OCI-LY3 (cell line): Measurements from ENCODE around the gene ASRGL1.

Source experiments
- EZH2phosphoT487 ChIP-seq: fragments of 200-600 bp; shearing (Covaris generic); IDR thresholded peaks from 2 replicates; pipeline ENCODE4 v1.6.1; 2018; ENCODE audit warnings: antibody characterized with exemption, mixed run types, low read depth
- TF ChIP-seq, protein P1 (sequence below): fragments of 200-600, 300-600 bp; sonication (generic); IDR thresholded peaks from 2 replicates; pipeline ENCODE4 v1.5.1; 2014; ENCODE audit warnings: antibody characterized with exemption, low read length, low read depth

DNA sequence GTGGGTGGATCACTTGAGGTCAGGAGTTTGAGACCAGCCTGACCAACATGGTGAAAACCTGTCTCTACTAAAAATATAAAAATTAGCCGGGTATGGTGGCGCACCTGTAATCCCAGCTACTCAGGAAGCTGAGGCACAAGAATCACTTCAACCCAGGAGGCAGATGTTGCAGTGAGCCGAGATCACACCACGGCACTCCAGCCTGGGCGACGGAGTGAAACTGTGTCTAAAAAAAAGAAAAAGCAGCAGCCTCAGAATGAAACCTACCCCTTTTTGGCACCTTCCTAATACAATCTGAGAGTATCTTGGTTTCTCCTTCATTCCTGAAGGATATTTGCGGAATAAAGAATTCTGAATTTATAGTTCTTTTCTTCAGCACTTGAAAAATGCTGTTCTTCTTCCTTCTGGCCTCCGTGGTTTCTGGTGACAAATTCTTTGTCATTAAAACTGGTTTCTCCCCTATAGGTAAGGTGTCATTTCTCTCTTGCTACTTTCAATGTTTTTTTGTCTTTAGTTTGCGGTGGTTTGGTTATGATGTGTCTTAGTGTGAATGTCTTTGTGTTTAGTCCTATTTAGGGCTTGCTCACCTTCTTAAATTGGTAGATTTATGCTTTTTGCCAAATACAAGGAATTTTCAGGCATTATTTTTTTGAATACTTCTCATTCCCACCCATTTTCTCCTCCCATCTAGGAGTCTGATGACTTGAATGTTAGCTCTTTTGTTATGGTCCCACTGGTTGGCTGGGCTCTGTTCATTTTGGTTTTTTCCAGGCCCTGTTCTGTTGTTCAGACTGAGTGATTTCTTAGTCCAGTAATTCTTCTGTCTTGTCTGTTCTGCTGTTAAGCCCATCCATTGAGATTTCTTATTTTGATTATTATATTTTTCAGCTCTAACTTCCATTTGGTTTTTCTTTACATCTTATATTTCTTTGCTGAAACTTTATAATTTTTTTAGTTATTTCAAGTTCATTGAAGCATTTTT lies 15.4 kb downstream of the ASRGL1 start:
- TF ChIP-seq, protein P1, sequence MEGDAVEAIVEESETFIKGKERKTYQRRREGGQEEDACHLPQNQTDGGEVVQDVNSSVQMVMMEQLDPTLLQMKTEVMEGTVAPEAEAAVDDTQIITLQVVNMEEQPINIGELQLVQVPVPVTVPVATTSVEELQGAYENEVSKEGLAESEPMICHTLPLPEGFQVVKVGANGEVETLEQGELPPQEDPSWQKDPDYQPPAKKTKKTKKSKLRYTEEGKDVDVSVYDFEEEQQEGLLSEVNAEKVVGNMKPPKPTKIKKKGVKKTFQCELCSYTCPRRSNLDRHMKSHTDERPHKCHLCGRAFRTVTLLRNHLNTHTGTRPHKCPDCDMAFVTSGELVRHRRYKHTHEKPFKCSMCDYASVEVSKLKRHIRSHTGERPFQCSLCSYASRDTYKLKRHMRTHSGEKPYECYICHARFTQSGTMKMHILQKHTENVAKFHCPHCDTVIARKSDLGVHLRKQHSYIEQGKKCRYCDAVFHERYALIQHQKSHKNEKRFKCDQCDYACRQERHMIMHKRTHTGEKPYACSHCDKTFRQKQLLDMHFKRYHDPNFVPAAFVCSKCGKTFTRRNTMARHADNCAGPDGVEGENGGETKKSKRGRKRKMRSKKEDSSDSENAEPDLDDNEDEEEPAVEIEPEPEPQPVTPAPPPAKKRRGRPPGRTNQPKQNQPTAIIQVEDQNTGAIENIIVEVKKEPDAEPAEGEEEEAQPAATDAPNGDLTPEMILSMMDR: no peak
- TF ChIP-seq EZH2phosphoT487: no peak
